ENCODE measurements around the gene SHLD2. TPM values are rescaled to one million over a fixed set of nuclear protein-coding genes. Genes with fewer than 3 reads are reported as not detected.
A peak's percentile ranks its signal among the peaks of the same experiment; 100 is the strongest.
"Not testable (repeated sequence)": the region's sequence is repeated elsewhere in the genome, so short reads cannot be mapped to it uniquely, and the experiment has no call there.

SHLD2 gene
- polyA plus RNA-seq, 4 donors, result 39.3 to 47.3 (median 41.6) TPM

DNA sequence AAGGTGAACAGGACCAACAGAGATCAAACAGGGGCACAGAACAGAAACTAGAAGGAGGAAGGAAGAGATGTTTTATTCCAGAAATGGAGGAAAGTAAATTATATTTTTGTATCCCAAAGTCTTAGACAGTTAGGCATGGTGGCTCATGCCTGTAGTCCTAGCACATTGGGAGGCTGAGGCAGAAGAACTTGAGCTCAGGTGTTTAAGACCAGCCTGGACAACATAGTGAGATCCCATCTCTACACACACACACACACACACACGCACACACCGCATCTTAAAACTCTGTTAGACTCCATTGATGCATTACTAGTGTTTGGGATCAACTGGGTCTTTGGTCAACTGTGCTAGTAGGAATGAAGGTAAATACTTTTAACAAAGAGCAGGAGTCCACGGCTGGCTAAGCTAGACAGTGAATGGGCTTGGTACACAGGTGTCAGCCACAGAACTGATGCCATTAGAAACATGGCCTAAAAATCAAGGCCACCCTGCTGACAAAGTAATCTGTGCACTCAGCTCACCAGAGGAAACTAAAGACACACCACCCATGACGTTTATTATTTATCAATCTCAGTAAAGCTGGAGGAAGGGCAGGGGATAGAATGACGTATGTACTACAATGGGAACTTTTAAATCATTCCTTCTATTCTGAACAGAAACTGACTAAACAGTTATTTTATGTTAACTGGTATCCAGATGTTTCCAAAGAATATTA lies 11.3 kb upstream of the SHLD2 start:
- DNase-seq (ENCODE audit: low read depth in 4 of 4, low spot score in 3 of 4), result not testable (repeated sequence)

DNA sequence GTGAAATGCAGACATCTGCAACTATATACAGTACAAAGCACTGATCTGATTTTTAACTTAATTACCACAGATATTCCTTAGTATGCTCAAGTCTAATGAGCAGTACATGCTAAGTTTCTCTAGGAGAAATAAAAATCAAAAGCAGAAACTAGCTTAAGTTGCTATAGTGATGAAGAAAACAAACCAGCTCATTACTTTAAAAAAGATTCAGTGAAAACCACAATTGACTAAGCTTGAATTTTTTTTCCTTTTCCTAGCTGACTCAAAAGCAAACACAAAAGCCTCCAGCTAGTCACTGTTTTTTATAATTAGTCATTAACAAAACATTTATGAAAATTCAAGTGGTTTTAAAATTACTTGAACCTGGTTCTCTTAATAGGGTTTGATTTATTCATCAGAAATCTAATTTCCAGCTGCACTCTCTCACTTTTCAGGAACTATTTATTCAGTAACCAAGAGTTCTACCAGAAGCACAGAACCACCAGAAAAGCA lies 10.7 kb upstream of the SHLD2 start:
- not testable (repeated sequence) for DNase-seq (ENCODE audit: low read depth in 4 of 4, low spot score in 3 of 4)

DNA sequence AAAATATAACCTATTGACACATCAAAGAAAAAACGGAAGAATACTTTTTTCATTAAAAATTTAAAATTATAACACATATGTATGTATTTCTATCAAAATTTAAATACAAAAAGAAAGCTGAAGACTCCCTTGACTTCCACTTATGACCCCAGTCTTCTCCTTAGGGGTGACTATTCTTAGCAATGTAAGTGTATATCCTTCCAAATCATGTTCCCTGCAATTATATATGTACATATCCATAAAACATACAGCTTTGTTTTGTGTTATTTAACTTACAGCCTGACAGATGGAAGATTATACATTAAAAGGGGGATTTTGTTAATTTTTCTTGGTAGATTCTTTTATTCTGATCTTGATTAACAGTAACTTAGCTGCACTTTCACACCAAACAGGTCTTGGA lies 9.5 kb upstream of the SHLD2 start:
- DNase-seq (ENCODE audit: low read depth in 4 of 4, low spot score in 3 of 4), result no peak

DNA sequence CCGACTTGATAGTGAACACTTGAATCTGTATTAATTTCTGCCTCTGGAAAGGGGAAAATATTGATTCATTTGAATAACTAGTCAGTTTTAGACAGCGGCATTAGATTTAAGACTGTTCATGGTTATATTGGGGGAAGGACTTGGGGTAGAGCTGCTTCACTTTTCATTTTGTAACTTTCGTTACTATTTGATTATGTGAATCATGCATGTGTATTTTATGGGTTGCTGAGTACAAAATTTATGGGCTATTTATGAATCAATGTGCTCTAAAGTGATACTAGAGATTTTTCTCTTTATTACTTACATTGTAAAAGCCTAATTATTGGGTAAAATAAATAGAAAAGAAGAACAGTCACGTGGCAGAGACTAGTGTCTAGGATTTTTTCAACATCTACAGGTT lies 5.3 kb upstream of the SHLD2 start:
- DNase-seq (ENCODE audit: low read depth in 4 of 4, low spot score in 3 of 4), result no peak

DNA sequence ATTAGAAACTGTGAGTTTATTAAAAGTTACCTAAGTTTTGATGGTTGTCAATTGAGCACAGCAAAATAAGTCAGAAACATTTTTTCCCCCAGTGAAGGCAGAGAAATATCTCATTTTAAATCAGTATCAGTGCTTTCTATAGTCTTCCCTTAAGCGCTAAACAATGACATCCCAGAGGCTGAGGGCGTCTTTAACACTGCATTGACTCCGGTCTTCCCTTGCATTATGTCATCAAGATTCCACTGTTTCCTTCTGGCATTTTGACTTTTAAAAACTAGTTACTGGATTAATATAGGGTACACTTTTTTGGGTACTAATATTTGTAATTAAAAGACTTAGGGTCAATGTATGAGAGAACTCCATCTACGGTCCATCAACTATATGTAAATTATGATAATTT lies 4.2 kb upstream of the SHLD2 start:
- DNase-seq (ENCODE audit: low read depth in 4 of 4, low spot score in 3 of 4), result no peak

DNA sequence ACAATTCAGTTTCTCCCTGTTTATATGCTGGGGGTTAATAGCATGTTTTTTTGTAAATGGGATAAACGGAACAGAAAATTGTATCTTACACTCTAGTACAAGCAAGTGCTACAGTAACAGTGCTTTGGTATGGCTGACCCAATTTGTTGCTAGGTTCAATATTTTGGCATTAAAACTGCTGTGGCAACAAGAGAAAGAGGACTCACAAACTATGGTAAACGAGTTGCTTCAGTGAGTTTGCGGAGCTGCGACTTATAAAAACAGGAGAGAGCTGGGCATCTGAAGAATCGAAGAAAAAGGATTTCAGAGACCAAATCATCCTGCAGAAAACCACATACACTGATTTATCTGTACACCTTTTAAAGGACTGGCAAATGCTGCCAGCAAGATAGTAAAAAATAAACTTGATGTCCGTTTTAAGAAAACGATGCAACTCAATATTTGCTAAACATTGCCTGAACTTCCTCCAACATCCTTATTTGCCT lies 2.6 kb upstream of the SHLD2 start:
- DNase-seq (ENCODE audit: low read depth in 4 of 4, low spot score in 3 of 4), result no peak

DNA sequence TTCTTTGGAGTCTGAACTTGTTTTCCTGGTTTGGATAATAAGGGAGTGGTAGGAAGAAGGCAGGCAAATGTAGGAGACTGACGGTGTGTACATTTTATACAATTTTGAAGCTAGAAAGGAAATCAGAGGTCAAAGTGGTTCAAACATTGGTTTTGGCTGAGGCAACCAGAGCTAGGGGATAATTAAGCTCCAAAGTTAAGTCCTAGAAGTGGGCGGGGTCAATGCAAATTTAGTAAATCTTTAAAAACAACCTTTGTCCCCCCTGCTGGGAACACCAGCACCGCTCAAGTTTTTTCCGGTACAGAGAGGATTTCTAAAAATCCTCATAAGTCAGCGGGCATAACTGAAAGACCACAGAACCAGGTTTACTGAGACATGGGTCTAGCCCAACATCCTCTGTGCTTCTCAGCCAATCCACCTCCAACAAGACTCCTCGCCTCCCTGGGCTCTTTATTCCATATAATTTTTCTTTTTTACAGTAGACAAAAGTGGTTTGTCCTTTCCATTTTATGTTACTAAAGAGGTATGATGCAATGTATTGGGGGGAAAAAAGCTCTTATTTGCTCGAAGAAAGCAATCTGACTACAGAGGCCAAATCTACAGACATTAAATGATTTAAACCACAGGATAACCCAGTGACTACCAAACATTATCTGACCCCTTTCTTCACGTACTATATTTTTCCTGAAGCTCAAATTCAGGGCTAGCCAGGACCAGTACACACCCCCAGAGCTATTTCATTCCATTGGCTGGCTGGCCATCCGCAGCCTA lies 2.0 kb upstream of the SHLD2 start:
- DNase-seq (ENCODE audit: low read depth in 4 of 4, low spot score in 3 of 4), result peak in 2 of 4 donors; percentile 25 to 51

DNA sequence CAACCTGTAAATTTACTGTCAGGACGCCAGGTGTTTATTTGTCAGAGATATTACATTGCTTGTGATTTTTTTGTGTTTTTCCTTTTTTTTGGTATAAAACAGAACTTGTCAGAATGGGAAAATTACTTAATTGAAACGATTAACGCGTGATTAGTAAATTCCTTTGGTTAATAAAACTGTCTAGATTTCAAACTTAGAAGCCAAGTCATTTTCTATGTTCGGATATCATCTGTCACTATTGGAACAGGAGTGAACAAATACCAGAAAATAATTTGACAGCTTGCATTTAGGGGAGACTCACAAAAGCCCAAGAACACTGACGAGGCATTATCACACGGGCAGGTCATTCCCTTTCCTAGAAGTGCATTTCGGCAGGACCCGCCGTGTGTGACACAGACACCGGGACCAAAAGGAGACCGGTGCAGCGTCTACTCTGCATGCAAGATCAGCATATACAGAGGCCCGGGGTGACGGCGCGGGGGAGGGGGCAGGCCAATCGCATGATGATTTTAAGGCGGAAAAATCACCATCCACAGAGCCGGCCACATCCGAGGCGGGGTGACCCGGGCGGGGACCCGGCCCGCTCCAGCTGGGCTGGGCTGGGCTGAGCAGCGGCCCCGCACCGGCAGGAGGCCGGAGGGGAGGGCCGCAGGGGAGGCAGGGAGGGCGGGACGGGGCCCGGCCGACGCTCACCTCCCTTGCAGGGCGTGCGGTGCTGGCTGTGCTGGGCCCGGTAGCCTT lies 1.2 kb upstream of the SHLD2 start:
- DNase-seq (ENCODE audit: low read depth in 4 of 4, low spot score in 3 of 4), result peak in 1 of 4 donors; percentile 49

DNA sequence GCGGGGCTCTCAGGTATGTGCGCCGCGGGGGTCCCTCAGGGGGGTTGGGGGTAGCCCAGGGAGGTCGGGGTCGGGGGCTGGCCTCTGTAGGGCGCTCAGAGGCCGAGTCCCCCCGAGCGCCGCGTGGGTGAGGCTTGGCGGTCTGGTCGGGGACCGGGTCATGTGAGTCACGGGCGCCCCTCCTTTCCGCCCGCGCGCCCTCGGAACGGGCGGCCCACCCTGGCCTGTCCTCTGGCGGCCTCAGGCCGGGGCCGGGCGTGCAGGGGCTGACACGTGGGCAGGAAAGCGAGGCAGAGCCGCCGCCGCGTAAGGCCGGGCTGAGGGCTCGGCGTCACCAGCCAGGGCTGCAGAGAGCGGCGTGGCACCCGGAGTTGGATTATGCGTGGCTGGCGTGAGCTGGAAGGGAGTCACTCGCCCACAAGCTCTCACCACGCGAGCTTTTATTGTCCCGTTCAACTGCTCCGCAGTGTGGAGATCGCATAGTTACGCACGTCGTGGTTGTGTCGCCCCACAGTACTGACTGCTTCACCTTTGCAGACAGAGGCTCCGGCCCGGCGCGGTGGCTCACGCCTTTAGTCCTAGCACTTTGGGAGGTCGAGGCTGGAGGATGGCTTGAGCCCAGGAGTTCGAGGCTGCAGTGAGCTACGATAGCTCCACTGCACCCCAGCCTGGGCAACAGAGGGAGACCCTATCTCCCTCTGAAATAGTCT lies 385 bp downstream of the SHLD2 start:
- peak in 1 of 4 donors; percentile 66 for DNase-seq (ENCODE audit: low read depth in 4 of 4, low spot score in 3 of 4)

DNA sequence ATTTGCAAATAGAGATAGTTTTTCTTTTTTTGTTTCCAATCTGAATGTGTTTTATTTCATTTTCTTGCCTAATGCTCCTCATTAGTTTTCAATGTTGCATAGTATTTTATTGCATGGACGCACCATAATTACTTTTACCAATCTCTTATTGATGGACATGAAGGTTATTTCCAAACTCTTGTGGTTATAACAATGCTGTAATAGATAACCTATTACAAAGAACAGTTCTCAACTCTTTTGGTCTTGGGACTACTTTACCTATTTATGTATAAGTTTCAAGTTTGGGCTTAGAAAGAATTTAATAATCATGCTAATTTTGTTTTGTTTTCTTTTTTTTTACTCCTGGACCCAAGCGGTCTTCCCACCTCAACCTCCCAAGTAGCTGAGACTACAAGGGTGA lies 7.0 kb downstream of the SHLD2 start:
- DNase-seq (ENCODE audit: low read depth in 4 of 4, low spot score in 3 of 4), result no peak

DNA sequence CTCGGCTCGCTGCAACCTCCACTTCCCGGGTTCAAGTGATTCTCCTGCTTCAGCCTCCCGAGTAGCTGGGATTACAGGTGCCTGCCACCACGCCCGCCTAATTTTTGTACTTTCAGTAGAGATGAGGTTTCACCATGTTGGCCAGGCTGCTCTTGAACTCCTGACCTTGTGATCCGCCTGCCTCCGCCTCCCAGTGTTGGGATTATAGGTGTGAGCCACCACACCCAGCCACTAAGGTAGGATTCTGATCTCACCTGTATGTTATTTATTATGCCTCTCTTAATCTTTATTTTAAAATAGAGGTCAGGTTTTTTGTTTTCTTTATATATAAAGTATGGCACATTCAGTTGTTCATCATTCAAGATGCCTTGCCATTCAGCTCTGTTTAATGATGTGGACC lies 9.7 kb downstream of the SHLD2 start:
- DNase-seq (ENCODE audit: low read depth in 4 of 4, low spot score in 3 of 4), result not testable (repeated sequence)

DNA sequence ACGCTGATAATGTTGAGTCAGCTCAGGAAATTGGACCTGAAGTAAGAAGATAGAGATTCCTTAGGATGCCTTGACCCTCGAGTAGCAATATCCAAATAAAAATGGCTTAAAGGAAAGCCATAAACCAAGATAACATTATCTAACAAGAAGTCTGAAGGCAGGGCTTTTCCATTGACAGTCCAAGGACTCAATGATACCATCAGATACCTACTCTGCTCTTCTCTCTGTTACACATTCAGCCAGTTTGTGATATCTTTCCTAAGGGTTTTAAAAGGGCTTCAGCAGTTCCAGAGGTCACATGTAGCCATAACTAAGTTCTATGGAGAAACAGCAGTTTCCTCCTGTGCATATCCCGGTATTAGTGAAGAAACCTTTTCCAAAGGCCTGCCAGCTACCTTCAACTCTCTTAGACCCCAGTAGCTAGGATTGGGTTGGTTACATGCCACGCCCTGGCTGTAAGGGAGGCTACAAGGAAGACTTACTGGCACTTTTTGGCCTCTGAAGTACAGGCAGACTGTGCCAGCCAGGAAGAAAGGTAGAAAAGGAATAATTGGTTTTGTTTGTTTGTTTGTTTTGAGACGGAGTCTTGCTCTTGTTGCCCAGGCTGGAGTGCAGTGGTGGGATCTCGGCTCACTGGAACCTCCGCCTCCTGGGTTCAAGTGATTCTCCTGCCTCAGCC lies 10.6 kb downstream of the SHLD2 start:
- no peak for DNase-seq (ENCODE audit: low read depth in 4 of 4, low spot score in 3 of 4)

DNA sequence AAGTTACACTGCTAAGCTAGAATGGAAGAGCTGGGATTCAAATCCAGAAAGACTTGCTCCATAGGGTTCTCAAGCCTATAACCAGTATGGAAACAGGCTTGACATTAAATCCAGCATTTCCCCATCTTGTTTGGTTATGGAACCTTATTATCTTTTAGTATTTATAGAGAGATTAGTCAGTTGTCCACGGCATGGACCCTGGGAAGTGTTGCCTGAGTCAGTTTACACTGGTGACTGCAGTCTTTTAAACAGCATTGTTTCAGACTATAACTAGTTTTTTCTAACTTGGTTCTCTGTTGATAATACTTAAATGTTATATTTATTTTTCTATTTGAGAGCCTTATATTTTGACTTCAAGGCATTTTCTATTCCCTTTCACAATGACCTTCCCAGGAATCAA lies 23.1 kb downstream of the SHLD2 start:
- DNase-seq (ENCODE audit: low read depth in 4 of 4, low spot score in 3 of 4), result not testable (repeated sequence)

DNA sequence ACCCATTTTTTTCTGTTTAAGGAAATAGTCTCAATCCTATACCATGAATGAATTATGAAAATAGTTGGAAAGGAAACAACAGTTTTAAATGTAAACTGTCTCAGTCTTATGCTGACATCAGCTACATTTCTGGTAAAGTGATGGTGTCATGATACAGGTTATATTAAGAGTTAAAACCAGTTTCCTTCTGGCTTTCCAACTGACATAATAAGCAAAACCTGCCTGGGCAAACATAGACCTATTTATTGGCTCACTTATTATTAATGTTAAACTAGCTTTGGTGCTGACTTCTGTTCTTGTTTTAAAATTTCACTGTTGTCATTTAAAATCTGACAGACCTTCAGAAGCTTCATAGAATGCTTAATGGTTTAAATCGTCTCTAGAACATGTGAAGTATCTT lies 24.0 kb downstream of the SHLD2 start:
- not testable (repeated sequence) for DNase-seq (ENCODE audit: low read depth in 4 of 4, low spot score in 3 of 4)

DNA sequence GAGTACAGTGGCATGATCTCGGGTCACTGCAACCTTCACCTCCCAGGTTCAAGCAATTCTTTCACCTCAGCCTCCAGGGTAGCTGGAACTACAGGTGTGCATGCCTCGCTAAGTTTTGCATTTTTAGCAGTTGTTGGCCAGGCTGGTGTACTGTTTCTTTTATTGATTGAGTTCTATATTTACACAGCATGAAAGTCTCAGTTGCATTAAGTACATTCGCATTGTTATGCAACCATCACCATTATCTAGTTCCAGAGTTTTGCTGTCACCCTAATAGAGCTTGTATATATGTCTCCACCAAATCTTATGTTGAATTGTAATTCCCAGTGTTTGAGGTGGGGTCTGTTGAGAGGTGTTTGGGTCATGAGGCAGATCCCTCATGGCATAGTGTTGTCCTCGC lies 28.3 kb downstream of the SHLD2 start:
- DNase-seq (ENCODE audit: low read depth in 4 of 4, low spot score in 3 of 4), result not testable (repeated sequence)

DNA sequence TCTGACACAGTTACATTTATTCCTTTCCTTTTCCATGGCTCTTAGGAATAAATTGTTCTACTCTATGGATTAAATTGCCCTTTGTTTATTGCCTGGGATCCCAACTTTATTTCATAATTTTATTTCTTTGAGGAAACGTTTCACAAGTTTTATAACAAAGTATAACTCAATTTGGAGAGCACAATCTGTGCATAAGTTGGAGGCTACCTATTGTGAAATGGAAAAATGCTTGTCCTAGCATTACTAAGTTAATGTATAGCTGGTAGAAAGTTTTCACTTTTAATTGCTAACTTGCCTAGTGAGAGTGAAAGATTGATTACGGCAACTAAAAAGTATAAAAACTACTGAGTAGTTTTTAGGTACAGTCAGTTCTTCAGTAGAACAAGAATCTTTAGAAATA lies 32.0 kb downstream of the SHLD2 start:
- not testable (repeated sequence) for DNase-seq (ENCODE audit: low read depth in 4 of 4, low spot score in 3 of 4)

DNA sequence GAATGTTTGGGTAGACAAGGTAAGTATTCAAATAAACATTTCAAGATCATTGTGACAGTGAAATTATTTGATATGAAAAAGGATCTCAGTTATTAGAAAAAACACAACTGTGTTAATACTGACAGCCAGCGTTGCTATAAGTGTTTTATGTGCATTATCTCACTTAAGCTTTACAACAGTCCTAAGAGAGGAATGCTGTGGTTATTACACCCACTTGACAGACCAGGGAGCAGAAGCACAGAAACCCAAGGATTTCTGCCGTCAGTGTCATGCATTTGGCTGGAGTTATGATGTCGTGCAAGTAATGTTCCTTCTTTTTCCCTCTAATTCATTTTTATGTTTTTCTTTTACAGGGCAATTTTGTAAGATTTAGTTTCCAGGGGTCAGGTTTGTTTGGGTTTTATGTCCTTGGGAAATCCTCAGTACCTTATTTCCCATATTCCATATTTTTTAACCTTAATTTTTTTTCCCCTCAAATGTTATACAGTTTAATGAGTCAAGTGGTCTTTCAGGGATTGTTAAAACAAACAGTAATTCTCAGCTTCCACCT lies 32.7 kb downstream of the SHLD2 start:
- DNase-seq (ENCODE audit: low read depth in 4 of 4, low spot score in 3 of 4), result not testable (repeated sequence)

DNA sequence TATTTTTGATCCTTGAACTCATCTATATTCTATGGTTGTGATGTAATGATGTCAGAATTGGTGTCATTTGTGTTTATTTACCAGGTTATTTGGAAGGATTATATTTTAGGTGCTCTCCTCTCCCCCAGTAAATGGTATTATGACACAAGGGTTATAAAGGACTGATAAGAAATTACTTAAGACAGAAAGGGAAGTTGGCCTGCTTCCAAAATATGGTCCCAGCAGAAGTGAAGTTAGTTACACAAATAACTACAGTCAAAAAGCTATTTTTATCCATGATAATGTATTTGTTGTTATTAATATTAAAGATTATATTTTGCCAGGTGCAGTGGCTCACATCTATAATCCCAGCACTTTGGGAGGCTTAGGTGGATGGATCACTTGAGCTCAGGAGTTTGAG lies 37.2 kb downstream of the SHLD2 start:
- DNase-seq (ENCODE audit: low read depth in 4 of 4, low spot score in 3 of 4), result not testable (repeated sequence)

DNA sequence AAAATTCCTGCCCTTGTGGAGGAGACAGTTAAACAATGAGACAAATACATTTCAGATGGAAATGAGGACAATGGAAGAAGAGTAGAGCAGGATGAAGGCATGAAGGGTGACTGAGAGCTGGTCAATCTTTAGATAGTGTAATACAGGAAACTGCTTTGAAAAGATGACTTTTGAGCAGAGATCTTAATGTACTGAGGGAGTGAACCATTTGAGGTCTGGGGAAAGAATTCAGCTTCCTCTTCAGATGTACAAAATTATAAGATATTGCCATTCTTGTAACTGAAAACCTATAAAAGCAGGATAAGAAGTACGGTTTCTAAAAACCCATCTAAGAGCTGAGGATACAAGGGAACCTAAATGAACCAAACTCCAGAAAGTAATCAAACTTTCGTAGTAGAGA lies 38.9 kb downstream of the SHLD2 start:
- DNase-seq (ENCODE audit: low read depth in 4 of 4, low spot score in 3 of 4), result not testable (repeated sequence)

DNA sequence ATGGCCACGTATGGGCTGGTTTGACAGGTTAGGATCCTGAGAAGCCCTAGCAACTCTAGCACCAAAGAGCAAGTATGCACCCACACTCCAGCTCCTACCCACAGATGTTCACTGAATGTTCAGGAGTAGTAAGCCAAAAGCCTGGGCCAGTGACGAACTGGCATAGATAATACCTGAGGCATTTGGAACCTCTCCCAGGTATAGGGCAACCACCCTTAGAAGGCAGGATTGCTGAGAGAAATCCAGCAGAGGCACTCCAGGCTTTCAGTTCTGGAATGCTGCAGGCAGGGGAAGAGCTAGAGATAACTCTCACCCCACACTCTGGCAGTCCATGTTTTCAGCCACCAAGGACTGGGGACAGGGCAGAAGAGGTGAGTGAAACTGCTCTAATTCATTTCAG lies 39.4 kb downstream of the SHLD2 start:
- not testable (repeated sequence) for DNase-seq (ENCODE audit: low read depth in 4 of 4, low spot score in 3 of 4)
